PC-3 (cell line): ENCODE measurements around the gene SYCP3. TPM values are rescaled to one million over a fixed set of nuclear protein-coding genes. Genes with fewer than 3 reads are reported as not detected.

Source experiments
- ATAC-seq: fragments of 200-7000 bp; cut with Tn5 transposase; 2 replicates; pipeline ENCODE4 v1.9.1; 2020; ENCODE audit warnings: mild to moderate bottlenecking, moderate library complexity
- BruUV-seq: library from RNA; stranded (reverse); fragments of 400-500 nt; replicated peaks from 2 replicates; lab custom pipeline; 2021; lab: Mats Ljungman, UMichigan
- CTCF ChIA-PET: fragments of 300-600 bp; sonication (Branson Sonifier 250); formaldehyde crosslinking; loops from one replicate; lab custom pipeline; 2022; ENCODE audit warnings: antibody characterized with exemption; lab: Charles Lee
- POLR2A ChIA-PET: fragments of 300-600 bp; sonication (Branson Sonifier 250); formaldehyde crosslinking; loops from one replicate; lab custom pipeline; 2022; ENCODE audit warnings: antibody characterized with exemption; ENCODE audit not compliant: unreplicated experiment; lab: Charles Lee
- DNase-seq: peaks from one replicate; pipeline ENCODE4 v3.0.0-alpha.2; 2015
- H2AFZ ChIP-seq: fragments of 300-600 bp; sonication (generic); 2 replicates; pipeline ENCODE4 v1.6.0; 2016; ENCODE audit warnings: antibody characterized with exemption, low read length
- H3F3A ChIP-seq: fragments of 300-600 bp; sonication (generic); one replicate; pipeline ENCODE4 v1.6.0; 2017; ENCODE audit warnings: antibody characterized with exemption, low read length, control low read depth, mild to moderate bottlenecking; ENCODE audit not compliant: unreplicated experiment
- H3K27ac ChIP-seq: fragments of 300-600 bp; sonication (generic); 2 replicates; pipeline ENCODE4 v1.5.1; 2016; ENCODE audit warnings: mild to moderate bottlenecking, low read length
- H3K27me3 ChIP-seq: fragments of 300-600 bp; sonication (generic); 2 replicates; pipeline ENCODE4 v1.6.1; 2016; ENCODE audit warnings: low read length, mixed read lengths
- H3K36me3 ChIP-seq: fragments of 300-600 bp; sonication (generic); 2 replicates; pipeline ENCODE4 v1.6.1; 2016; ENCODE audit warnings: low read depth, mixed run types, low read length, mixed read lengths
- H3K4me1 ChIP-seq: fragments of 300-600 bp; sonication (generic); 2 replicates; pipeline ENCODE4 v1.5.1; 2016; ENCODE audit warnings: low read length; ENCODE audit not compliant: insufficient read depth
- H3K4me2 ChIP-seq: fragments of 300-600 bp; sonication (generic); 2 replicates; pipeline ENCODE4 v1.6.0; 2016; ENCODE audit warnings: low read length
- H3K4me3 ChIP-seq: fragments of 300-600 bp; sonication (generic); 2 replicates; pipeline ENCODE4 v1.5.1; 2016; ENCODE audit warnings: mild to moderate bottlenecking, low read length, mixed read lengths
- H3K79me2 ChIP-seq: fragments of 300-600 bp; sonication (generic); 2 replicates; pipeline ENCODE4 v1.6.1; 2017; ENCODE audit warnings: low read length, mixed read lengths
- H3K9ac ChIP-seq: fragments of 300-600 bp; sonication (generic); 2 replicates; pipeline ENCODE4 v1.6.0; 2016; ENCODE audit warnings: mild to moderate bottlenecking, low read length
- H3K9me2 ChIP-seq: fragments of 300-600 bp; sonication (generic); replicated peaks from 2 replicates; pipeline ENCODE4 v1.6.1; 2016; ENCODE audit warnings: mixed run types, low read length, mixed read lengths
- H3K9me3 ChIP-seq: fragments of 300-600 bp; sonication (generic); 2 replicates; pipeline ENCODE4 v1.6.1; 2016; ENCODE audit warnings: low read length, mixed read lengths
- H4K20me1 ChIP-seq: fragments of 300-600 bp; sonication (generic); 2 replicates; pipeline ENCODE4 v1.6.1; 2016; ENCODE audit warnings: low read length, mixed read lengths
- EZH2 ChIP-seq: fragments of 300-600 bp; sonication (generic); IDR thresholded peaks from one replicate; pipeline ENCODE4 v1.6.1; 2017; ENCODE audit warnings: antibody characterized with exemption, mild to moderate bottlenecking, low read length; ENCODE audit not compliant: unreplicated experiment
- EZH2phosphoT487 ChIP-seq: fragments of 300-600 bp; sonication (generic); IDR thresholded peaks from 2 replicates; pipeline ENCODE4 v1.6.1; 2018; ENCODE audit warnings: mild to moderate bottlenecking, antibody characterized with exemption, low read length, borderline replicate concordance
- intact Hi-C: fragments of 100-400 bp; cut with micrococcal nuclease; formaldehyde crosslinking; loops from 2 replicates; pipeline ENCODE4 v1.9.0; 2023
- total RNA-seq: library from RNA; depleted of rRNA; stranded (reverse); fragments of >200 nt; gene quantifications from 2 replicates; pipeline ENCODE4 v1.2.3, GENCODE V29; 2014
- TF ChIP-seq, protein P1 (sequence below): fragments of 300-600 bp; sonication (generic); conservative IDR thresholded peaks from 2 replicates; pipeline ENCODE4 v1.5.1; 2017; ENCODE audit warnings: antibody characterized with exemption, low read depth, mild to moderate bottlenecking, low read length

Gene SYCP3
- total RNA-seq, 1 experiment from 2014 or later: not detected

DNA sequence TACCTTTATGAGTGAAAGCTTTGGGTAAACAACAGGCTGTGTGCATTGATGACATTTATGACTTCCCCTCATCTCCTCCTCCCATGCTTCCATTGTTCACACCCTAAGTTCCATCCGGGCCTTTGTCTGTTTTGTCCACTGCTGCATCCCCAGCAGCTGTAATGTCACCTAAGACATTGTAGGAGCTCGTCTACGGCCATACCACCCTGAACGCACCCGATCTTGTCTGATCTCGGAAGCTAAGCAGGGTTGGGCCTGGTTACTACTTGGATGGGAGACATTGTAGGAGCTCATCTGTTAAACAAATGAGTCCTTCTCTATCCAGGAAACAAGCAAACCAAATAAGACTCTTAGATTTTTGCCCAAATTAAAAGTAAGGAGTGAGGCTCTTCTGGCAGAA lies 40.4 kb upstream of the SYCP3 start:
- no peaks in the 10 kb centered on the region for H3F3A ChIP-seq
- H3K79me2 ChIP-seq: no peaks in the 10 kb centered on the region
- CTCF ChIA-PET: no interaction called here
- H3K9me3 ChIP-seq: no peaks in the 10 kb centered on the region
- DNase-seq (no peak), ATAC-seq (no peak)
- H2AFZ ChIP-seq: no peak overlapping the region
- TF ChIP-seq, protein P1, sequence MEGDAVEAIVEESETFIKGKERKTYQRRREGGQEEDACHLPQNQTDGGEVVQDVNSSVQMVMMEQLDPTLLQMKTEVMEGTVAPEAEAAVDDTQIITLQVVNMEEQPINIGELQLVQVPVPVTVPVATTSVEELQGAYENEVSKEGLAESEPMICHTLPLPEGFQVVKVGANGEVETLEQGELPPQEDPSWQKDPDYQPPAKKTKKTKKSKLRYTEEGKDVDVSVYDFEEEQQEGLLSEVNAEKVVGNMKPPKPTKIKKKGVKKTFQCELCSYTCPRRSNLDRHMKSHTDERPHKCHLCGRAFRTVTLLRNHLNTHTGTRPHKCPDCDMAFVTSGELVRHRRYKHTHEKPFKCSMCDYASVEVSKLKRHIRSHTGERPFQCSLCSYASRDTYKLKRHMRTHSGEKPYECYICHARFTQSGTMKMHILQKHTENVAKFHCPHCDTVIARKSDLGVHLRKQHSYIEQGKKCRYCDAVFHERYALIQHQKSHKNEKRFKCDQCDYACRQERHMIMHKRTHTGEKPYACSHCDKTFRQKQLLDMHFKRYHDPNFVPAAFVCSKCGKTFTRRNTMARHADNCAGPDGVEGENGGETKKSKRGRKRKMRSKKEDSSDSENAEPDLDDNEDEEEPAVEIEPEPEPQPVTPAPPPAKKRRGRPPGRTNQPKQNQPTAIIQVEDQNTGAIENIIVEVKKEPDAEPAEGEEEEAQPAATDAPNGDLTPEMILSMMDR: no peak
- TF ChIP-seq EZH2phosphoT487 (no peak), EZH2 (no peak)
- no peaks in the 10 kb centered on the region for H3K36me3 ChIP-seq
- no peak overlapping the region for H3K4me3 ChIP-seq
- H4K20me1 ChIP-seq: no peaks in the 10 kb centered on the region
- intact Hi-C loops: loop anchor here (10.0 kb wide), 2 partner anchors 705 to 1035 kb away; partner anchors contain the start of gene IGF1
- no peaks in the 10 kb centered on the region for H3K9me2 ChIP-seq
- no peak overlapping the region for H3K9ac ChIP-seq
- no TSS peak for BruUV-seq
- no peaks in the 10 kb centered on the region for H3K27me3 ChIP-seq
- no peak overlapping the region for H3K27ac ChIP-seq
- no peaks in the 10 kb centered on the region; the same call in 1 of the 2 replicates for H3K4me1 ChIP-seq
- POLR2A ChIA-PET: no interaction called here
- no peak overlapping the region for H3K4me2 ChIP-seq

- no TSS peak for BruUV-seq
- CTCF ChIA-PET: no interaction called here
- POLR2A ChIA-PET: no interaction called here
These were observed 39.9 kb upstream of the SYCP3 start for GRCh38 chr12:101779200-101779599.

GRCh38 chr12:101777978-101778377 lies 38.7 kb upstream of the SYCP3 start:
- ATAC-seq: no peak
- no TSS peak for BruUV-seq
- H3K4me2 ChIP-seq: no peak overlapping the region
- H3K4me1 ChIP-seq: no peaks in the 10 kb centered on the region; the same call in 1 of the 2 replicates
- no peak overlapping the region for H3K27ac ChIP-seq
- intact Hi-C loops: loop anchor here (10.0 kb wide), 2 partner anchors 707 to 1037 kb away; partner anchors contain the start of gene IGF1
- no peak overlapping the region for H2AFZ ChIP-seq
- no peaks in the 10 kb centered on the region for H3F3A ChIP-seq
- no peak overlapping the region for H3K9ac ChIP-seq
- no peaks in the 10 kb centered on the region for H3K27me3 ChIP-seq
- no peaks in the 10 kb centered on the region for H3K9me3 ChIP-seq
- H3K36me3 ChIP-seq: no peaks in the 10 kb centered on the region
- no peak for DNase-seq
- no peaks in the 10 kb centered on the region for H3K79me2 ChIP-seq
- no peaks in the 10 kb centered on the region for H3K9me2 ChIP-seq
- POLR2A ChIA-PET: no interaction called here
- no peak overlapping the region for H3K4me3 ChIP-seq
- CTCF ChIA-PET: no interaction called here
- no peaks in the 10 kb centered on the region for H4K20me1 ChIP-seq
- TF ChIP-seq EZH2phosphoT487 (no peak), EZH2 (no peak)
- TF ChIP-seq, protein P1: no peak

More at GRCh38 chr12:101779200-101779599, 39.9 kb upstream of the SYCP3 start:
- DNase-seq (no peak), ATAC-seq (no peak)
- H3K79me2 ChIP-seq: no peaks in the 10 kb centered on the region
- H3K9me3 ChIP-seq: no peaks in the 10 kb centered on the region
- no peaks in the 10 kb centered on the region; the same call in 1 of the 2 replicates for H3K4me1 ChIP-seq
- no peaks in the 10 kb centered on the region for H4K20me1 ChIP-seq
- H2AFZ ChIP-seq: no peak overlapping the region
- H3K36me3 ChIP-seq: no peaks in the 10 kb centered on the region
- H3F3A ChIP-seq: no peaks in the 10 kb centered on the region
- intact Hi-C loops: loop anchor here (10.0 kb wide), 2 partner anchors 706 to 1036 kb away; partner anchors contain the start of gene IGF1
- no peak overlapping the region for H3K9ac ChIP-seq
- H3K27me3 ChIP-seq: no peaks in the 10 kb centered on the region
- TF ChIP-seq EZH2: no peak
- no peak for TF ChIP-seq EZH2phosphoT487
- no peak overlapping the region for H3K4me3 ChIP-seq
- H3K9me2 ChIP-seq: no peaks in the 10 kb centered on the region
- H3K4me2 ChIP-seq: no peak overlapping the region
- no peak overlapping the region for H3K27ac ChIP-seq
